Neural progenitor cell (in vitro differentiated cells): ENCODE measurements around the gene TRABD2B. TPM values are rescaled to one million over a fixed set of nuclear protein-coding genes. Genes with fewer than 3 reads are reported as not detected.

Source experiments
- DNase-seq: peaks from one replicate; pipeline ENCODE4 v3.0.0-alpha.2; 2016; ENCODE audit warnings: low spot score
- H2AFZ ChIP-seq: fragments of 200-600 bp; sonication (generic); replicated peaks from 2 replicates; pipeline ENCODE4 v1.6.1; 2016; ENCODE audit warnings: antibody characterized with exemption
- H3F3A ChIP-seq: fragments of 200-600 bp; sonication (generic); 2 replicates; pipeline ENCODE4 v1.6.1; 2016; ENCODE audit warnings: antibody characterized with exemption, low read depth
- H3K27ac ChIP-seq: fragments of 200-600 bp; sonication (generic); 2 replicates; pipeline ENCODE4 v1.5.1; 2016; ENCODE audit warnings: mild to moderate bottlenecking
- H3K27me3 ChIP-seq: fragments of 200-600 bp; sonication (generic); 2 replicates; pipeline ENCODE4 v1.6.1; 2016; ENCODE audit warnings: mild to moderate bottlenecking, moderate library complexity
- H3K36me3 ChIP-seq: fragments of 200-600 bp; sonication (generic); 2 replicates; pipeline ENCODE4 v1.5.1; 2016
- H3K4me1 ChIP-seq: fragments of 200-600 bp; sonication (generic); 2 replicates; pipeline ENCODE4 v1.6.1; 2016; ENCODE audit warnings: mixed run types
- H3K4me2 ChIP-seq: fragments of 200-600 bp; sonication (generic); 2 replicates; pipeline ENCODE4 v1.6.1; 2016
- H3K4me3 ChIP-seq: fragments of 200-600 bp; sonication (generic); 2 replicates; pipeline ENCODE4 v1.5.1; 2016
- H3K79me2 ChIP-seq: fragments of 200-600 bp; sonication (generic); 2 replicates; pipeline ENCODE4 v1.6.1; 2016; ENCODE audit warnings: low read depth
- H3K9ac ChIP-seq: fragments of 200-600 bp; sonication (generic); 2 replicates; pipeline ENCODE4 v1.6.1; 2016
- H3K9me3 ChIP-seq: fragments of 200-600 bp; sonication (generic); 2 replicates; pipeline ENCODE4 v1.5.1; 2016; ENCODE audit warnings: low read depth
- H4K20me1 ChIP-seq: fragments of 200-600 bp; sonication (generic); 2 replicates; pipeline ENCODE4 v1.6.1; 2016; ENCODE audit warnings: low read depth
- H3K27ac Mint-ChIP-seq: 3 replicates; pipeline ENCODE4 v1.8.0; 2021; ENCODE audit warnings: mixed read lengths
- H3K27me3 Mint-ChIP-seq: 2 replicates; pipeline ENCODE4 v1.8.0; 2022; ENCODE audit warnings: low read depth, mild to moderate bottlenecking, inconsistent platforms, moderate library complexity, mixed read lengths; ENCODE audit not compliant: insufficient read depth
- H3K36me3 Mint-ChIP-seq: 3 replicates; pipeline ENCODE4 v1.8.0; 2021; ENCODE audit warnings: mixed read lengths
- H3K4me1 Mint-ChIP-seq: 3 replicates; pipeline ENCODE4 v1.8.0; 2021; ENCODE audit warnings: mixed read lengths
- H3K4me3 Mint-ChIP-seq: 3 replicates; pipeline ENCODE4 v1.8.0; 2021; ENCODE audit warnings: mild to moderate bottlenecking, moderate library complexity, mixed read lengths
- H3K9me3 Mint-ChIP-seq: 3 replicates; pipeline ENCODE4 v1.8.0; 2020; ENCODE audit warnings: mixed read lengths
- CTCF ChIP-seq: fragments of 200-600 bp; sonication (generic); IDR thresholded peaks from 2 replicates; pipeline ENCODE4 v1.5.1; 2017; ENCODE audit warnings: antibody characterized with exemption, mild to moderate bottlenecking
- EZH2 ChIP-seq: fragments of 200-600 bp; sonication (generic); IDR thresholded peaks from 2 replicates; pipeline ENCODE4 v1.6.1; 2017; ENCODE audit warnings: antibody characterized with exemption, mild to moderate bottlenecking, moderate library complexity
- EZH2phosphoT487 ChIP-seq: fragments of 200-600 bp; sonication (generic); IDR thresholded peaks from 2 replicates; pipeline ENCODE4 v1.6.1; 2017; ENCODE audit warnings: antibody characterized with exemption
- total RNA-seq: library from RNA; depleted of rRNA; stranded (reverse); fragments of >200 nt; gene quantifications from 2 replicates; pipeline ENCODE4 v1.2.3, GENCODE V29; 2015; ENCODE audit warnings: low replicate concordance

The TRABD2B gene
- total RNA-seq, 1 donor from 2014 or later, result 0.09 TPM

- Histone ChIP-seq H3K4me3 (no peak overlapping the region), H3F3A (peaks cover 13% of the 10 kb centered on the region), H2AFZ (no peak overlapping the region), H3K27me3 (peaks cover 56% of the 10 kb centered on the region), H4K20me1 (peaks cover 5% of the 10 kb centered on the region), H3K27ac (no peak overlapping the region), H3K4me1 (peaks cover 19% of the 10 kb centered on the region), H3K9me3 (no peaks in the 10 kb centered on the region), H3K9ac (no peak overlapping the region), H3K36me3 (no peaks in the 10 kb centered on the region), H3K79me2 (no peaks in the 10 kb centered on the region), H3K4me2 (peak overlapping the region; percentile 19)
- no peaks in the 10 kb centered on the region for H3K36me3 Mint-ChIP-seq
- no peak overlapping the region for H3K27ac Mint-ChIP-seq
- peaks cover 34% of the 10 kb centered on the region for H3K4me1 Mint-ChIP-seq
- H3K4me3 Mint-ChIP-seq, result no peak overlapping the region
- TF ChIP-seq EZH2 (no peak), CTCF (no peak), EZH2phosphoT487 (peak; percentile 67)
- H3K9me3 Mint-ChIP-seq, result no peaks in the 10 kb centered on the region
- H3K27me3 Mint-ChIP-seq, result peaks cover 11% of the 10 kb centered on the region
- DNase-seq, result peak; percentile 49
Observed at GRCh38 chr1:48001696-48002095, 4.5 kb upstream of the TRABD2B start.

- H3K4me1 Mint-ChIP-seq, result peaks cover 36% of the 10 kb centered on the region
- no peak for DNase-seq
- peaks cover 18% of the 10 kb centered on the region for H3F3A ChIP-seq
- H3K9ac ChIP-seq, result no peak overlapping the region
- no peaks in the 10 kb centered on the region for H3K79me2 ChIP-seq
- H3K27ac Mint-ChIP-seq, result no peak overlapping the region
- H3K27me3 ChIP-seq, result peaks cover 60% of the 10 kb centered on the region
- no peak overlapping the region for H3K4me2 ChIP-seq
- no peaks in the 10 kb centered on the region for H3K9me3 ChIP-seq
- peaks cover 19% of the 10 kb centered on the region for H3K4me1 ChIP-seq
- H2AFZ ChIP-seq, result no peak overlapping the region
- no peak for TF ChIP-seq EZH2phosphoT487
- no peak for TF ChIP-seq CTCF
- TF ChIP-seq EZH2, result no peak
- peaks cover 5% of the 10 kb centered on the region for H4K20me1 ChIP-seq
- H3K4me3 Mint-ChIP-seq, result no peak overlapping the region
- H3K27ac ChIP-seq, result no peak overlapping the region
- H3K36me3 Mint-ChIP-seq, result no peaks in the 10 kb centered on the region
- H3K4me3 ChIP-seq, result no peak overlapping the region
- H3K9me3 Mint-ChIP-seq, result no peaks in the 10 kb centered on the region
- peaks cover 11% of the 10 kb centered on the region for H3K27me3 Mint-ChIP-seq
- H3K36me3 ChIP-seq, result no peaks in the 10 kb centered on the region
Observed at GRCh38 chr1:48000883-48001282, 3.7 kb upstream of the TRABD2B start.

GRCh38 chr1:47999097-47999496 lies 1.9 kb upstream of the TRABD2B start:
- Histone ChIP-seq H3K9me3 (no peaks in the 10 kb centered on the region), H3K4me1 (peaks cover 19% of the 10 kb centered on the region), H3K79me2 (no peaks in the 10 kb centered on the region), H3K4me3 (no peak overlapping the region), H3K4me2 (no peak overlapping the region), H4K20me1 (peaks cover 5% of the 10 kb centered on the region), H3K36me3 (no peaks in the 10 kb centered on the region), H3K27ac (no peak overlapping the region), H2AFZ (no peak overlapping the region), H3K9ac (no peak overlapping the region), H3F3A (peaks cover 22% of the 10 kb centered on the region), H3K27me3 (peaks cover 67% of the 10 kb centered on the region)
- TF ChIP-seq EZH2phosphoT487, result no peak
- TF ChIP-seq CTCF, result no peak
- TF ChIP-seq EZH2, result no peak
- Mint-ChIP-seq H3K4me3 (no peak overlapping the region), H3K27ac (no peak overlapping the region), H3K4me1 (peaks cover 48% of the 10 kb centered on the region), H3K27me3 (peaks cover 14% of the 10 kb centered on the region), H3K36me3 (no peaks in the 10 kb centered on the region), H3K9me3 (no peaks in the 10 kb centered on the region)
- no peak for DNase-seq
